Stimulated activated CD4-positive, alpha-beta T cell treated with anti-CD3 and anti-CD28 coated beads, TNF-alpha, amount 100 ng/mL, for 1 hour (primary cell): Measurements from ENCODE around the gene HPCAL1.

Experiments used
- DNase-seq, 3 donors: peaks; one replicate each; pipeline ENCODE4 v3.0.0-alpha.2; 2020; ENCODE audit warnings: low read depth in 3 of 3, low spot score in 1 of 3

HPCAL1 gene

DNA sequence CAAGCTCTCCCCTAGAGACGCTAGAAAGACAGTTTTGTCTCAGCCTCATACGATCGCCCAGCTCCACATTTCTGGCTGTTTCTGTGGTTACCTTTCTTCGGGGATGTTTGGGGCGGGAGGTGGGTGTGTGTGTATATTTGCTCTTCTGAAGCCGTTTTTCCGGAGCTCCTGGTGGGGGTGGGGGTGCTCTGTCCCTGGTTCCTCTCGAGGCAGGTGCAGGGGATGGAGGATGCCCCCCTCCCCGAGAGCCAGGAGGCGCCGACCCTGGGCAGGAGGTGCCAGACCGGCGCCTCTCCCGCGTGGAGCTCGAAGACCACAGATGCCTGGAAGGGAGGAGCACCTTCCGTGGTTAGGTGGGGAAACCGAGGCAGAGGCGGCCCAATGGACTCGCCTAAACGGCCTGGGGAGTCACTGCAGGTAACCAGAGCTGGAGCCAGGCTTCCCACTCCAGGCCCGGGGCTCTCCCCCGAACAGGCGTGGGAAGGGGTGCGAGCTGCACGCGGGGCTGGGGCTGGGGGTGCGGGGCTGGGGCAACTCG, 694 bp upstream of the HPCAL1 start:
- no peak for DNase-seq

DNA sequence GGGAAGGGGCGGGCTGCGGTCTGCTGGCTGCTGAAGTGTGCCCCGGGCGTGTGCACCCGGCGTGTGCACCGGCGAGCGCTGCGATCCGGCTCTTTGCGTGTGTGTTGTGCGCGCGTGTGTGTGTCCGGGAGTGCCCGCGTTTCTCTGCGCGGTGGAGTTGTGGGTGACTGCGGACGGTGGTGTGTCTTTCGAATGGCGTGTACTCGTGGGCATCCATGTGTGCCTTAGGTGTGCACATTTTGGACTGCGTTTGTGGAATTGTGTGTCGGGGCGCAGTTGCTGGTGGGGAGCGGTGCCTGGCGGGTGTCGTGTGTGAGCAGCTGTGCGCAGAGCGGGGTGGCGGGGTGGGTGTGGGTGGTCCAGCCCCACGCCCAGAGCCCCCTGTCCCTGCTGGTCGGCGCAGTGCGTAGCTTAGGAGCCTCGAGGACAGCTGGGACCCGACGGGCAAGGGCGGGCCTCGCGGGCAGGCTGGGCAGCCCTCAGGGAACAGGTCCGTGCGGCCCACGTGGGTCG, 533 bp downstream of the HPCAL1 start:
- no peak for DNase-seq

DNA sequence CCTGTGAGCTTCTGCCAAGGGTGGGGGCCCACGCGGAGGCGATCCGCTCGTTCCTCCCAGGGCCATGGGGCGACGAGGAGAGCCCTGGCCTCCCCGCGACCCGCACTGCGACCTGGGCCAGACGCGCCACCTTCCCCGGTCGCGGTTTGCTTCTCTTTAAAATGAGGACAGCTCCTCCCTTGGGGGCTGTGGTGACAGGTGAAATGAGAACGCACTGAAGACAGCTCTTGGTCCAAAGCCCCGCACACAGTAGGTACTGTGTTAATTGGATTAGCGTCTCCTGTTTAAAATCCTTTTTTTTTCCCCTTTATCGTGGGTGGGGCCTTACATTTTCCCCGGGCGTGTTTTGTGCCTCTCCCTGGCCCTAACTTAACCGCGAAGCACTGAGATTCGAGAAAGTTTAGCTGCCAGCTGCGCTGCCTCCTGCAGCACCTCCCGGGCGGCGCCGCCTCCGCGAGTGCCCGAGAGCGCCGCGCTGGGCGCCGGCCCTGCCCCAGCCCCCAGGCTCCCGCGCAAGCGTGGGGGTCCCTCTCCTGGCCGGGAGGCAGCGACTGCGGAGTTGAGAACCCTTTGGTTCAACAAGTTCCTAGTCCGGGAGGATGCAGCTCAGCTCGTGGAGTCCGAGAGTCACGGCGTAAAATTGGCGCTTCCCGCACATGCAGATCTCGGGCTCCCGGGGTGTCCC, 1.1 kb downstream of the HPCAL1 start:
- peak in 1 of 3 donors; percentile 29 for DNase-seq

DNA sequence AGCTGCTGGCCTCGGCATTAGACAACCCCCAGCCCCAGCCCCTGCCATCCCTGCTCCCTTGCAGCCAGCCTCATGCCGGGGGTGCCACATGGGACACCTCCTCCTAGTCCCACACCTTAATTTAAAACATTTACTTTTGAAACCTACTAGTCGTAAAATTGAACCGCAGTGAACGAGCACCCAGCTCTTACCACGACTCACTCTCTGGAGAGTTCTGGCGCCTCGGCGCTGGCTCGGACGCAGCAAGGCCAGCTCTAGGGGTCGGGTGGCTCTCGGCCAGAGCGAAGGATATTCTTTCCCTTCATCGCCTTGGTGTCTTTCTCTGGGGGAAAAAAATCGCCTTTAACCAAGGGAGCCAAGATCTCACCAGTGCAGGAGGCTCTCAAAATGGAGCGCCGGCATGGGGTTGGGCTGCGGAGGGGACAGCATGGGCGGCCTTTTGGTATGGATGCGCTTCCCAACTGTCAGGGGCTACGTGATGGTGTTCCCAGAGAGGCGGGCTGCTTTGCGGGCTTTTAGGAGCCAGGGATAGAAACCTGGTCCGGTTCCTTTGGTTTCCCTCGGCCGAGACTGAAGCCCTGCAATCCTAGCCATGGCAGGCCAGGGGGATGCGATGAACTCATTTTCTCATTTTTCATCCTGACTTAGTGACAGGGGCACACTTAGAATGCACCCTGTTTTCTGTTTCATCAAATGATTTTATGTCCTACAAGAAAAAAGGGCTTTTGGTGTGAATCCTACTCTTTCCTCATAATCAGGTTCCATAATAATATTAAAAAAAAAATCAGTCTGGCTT, 2.0 kb downstream of the HPCAL1 start:
- no peak for DNase-seq

DNA sequence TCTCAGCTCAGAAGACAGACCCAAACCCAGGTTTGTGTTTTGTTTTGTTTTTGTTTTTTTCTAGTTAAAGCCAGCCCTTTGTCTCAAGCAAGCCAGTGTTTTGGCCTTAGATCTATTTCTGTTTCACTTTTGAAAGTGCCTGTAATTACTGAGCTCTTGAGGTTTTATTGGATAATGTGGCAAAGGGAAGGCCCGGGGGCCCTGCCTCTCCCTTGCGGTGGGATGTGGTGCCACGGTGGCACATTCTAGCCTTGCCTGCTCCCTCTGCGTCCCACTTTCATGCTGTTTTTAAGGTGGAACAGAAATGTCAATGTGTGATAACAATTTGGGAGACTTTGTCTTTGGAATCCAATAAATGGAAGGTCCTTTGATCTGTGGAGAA, 2.5 kb downstream of the HPCAL1 start:
- no peak for DNase-seq

DNA sequence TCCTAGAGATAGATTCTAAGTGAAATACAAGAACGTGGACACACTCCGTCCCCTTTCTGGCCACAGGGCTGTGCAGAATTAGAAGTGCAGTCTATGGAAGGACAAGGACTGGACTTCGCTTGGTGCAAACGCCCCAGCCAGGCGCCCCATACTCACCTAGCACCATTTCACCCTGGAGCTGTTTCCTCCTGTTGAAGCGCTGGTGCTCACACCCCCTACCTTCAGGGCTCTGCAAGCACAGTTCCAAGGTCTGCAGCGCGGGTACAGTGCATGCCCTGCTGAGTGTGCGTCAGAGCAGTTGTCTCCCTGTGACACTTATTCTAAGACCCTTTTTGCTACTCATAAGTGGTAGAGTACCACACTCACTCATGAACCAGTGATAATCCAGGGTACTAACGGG, 3.0 kb downstream of the HPCAL1 start:
- DNase-seq = peak in 1 of 3 donors; percentile 23

DNA sequence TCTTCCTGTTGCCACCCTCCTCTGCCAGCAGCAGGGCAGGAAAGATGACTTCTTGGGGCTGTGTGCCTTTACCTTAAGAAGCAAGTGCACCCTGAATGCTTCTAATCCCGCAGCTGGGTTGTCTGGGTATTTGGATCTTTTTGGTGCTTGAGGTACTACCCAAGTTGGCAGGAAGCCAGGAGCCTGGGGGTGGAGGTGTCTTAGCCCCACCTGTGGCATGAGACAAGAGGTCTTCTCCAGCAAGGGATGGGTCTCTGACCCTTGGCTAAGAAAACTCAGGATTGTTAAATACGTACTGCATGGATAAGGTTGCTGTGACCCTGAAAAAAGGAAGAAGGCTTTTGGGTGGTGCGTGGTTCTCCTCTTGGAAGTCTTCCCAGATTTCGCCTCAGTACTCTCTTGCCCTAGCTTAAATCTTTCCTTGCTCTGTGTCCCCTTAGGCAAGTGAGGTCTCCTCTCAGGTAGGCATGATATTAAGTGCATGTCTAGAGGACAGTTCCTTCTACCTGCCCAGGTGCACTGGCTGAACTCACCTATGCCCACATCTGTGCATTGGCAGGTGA, 4.3 kb downstream of the HPCAL1 start:
- no peak for DNase-seq

DNA sequence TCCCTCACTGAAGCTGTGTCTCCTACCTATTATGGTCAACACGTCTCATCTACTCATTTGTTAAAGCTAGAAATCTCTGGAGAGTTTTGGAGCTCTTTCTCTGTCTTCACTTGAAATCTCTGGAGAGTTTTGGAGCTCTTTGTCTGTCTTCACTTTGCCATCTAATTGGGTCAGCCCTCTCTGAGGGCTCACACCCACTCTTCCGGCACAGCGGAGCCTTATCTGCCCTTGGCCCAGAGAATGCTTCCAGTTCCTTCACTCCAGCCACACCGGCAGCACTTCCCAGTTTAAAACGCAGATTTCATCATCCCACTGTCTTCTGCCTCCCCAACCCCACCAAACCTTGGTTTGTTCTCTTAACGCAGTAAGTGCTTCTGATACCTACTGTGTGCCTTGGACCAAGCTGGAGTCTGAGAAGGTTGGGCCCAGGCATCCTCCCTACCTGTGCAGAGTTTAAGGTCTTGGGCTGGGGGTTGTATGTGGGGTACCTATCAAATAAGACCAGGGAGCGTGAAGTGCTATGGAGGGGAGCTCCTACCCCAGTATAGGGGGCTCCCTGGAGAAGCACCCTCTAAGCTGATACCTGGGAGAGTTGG, 5.0 kb downstream of the HPCAL1 start:
- DNase-seq = no peak

DNA sequence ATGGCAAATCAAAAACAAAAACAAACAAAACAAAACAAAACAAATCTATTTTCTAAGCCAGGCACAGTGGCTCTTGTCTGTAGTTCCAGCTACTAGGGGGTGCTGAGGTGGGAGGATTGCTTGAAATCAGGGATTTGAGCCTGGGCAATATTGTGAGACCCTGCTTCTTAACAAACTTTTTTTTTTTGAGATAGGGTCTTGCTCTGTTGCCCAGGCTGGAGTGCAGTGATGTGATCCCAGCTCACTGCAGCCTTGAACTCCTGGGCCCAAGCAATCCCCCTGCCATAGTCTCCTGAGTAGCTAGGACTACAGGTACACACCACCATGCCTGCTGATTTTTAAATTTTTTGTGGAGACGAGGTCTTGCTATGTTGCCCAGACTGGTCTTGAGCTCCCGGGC, 6.2 kb downstream of the HPCAL1 start:
- DNase-seq = no peak

DNA sequence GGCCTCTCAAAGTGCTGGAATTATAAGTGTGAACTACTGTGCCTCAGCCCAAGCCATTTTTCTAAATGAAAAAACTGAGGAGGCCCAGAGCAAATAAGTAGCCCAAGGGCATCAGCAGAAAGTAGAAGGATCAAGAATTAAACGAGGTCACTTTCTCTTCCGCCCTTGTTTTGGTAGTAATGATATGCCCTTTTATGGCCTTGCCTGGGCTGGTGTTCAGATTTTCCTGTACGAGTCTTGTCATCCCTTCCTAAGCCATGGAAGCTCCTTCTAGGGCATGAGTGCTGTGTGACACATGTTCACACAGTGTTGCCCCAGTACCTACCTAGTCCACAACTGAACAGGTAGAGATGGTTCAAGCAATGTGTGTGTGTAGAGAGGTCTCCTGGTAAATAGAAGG, 6.6 kb downstream of the HPCAL1 start:
- DNase-seq = no peak

DNA sequence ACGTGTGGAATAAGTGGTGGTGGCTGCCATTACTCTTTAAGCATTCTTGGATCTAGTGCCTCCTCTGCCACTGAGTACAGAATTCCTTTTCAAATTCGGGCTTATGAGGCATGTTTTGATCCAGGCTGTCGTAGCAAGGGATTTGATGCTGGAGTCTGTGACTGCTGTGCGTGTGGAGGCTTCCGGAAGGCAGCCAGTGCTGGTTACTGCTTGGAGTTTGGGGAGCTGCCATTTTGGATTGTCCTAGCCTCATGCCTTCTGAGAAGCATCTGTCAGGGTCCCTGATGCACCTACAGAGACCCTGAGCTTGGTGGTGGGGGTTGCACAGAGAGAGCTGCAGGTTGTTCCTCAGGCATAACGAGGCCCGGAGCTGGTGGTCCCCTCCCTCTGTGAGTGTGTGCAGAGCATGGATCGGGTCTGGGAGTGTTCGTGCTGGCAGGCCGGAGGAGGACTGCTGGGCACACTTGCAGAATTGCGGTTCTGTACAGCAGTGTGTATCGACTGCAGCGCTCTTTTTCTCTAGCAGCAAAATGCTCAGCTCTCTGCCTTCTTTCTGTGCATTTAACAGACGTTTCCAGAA, 7.7 kb downstream of the HPCAL1 start:
- DNase-seq = no peak

DNA sequence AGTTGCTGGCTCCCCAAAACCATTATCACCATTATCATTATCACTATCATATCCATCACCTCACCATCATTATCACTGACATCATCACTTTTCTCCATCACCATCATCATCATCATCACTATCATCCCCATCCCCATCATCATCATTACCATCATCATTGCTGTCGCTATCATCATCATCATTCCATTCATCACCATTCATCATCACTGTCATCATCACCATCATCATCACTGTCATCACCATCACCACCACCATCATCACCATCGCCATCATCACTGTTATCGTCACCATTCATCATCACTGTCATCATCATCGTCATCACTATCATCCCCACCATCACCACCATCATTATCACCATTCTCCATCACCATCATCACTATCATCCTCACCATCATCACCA, 9.0 kb downstream of the HPCAL1 start:
- no peak for DNase-seq

DNA sequence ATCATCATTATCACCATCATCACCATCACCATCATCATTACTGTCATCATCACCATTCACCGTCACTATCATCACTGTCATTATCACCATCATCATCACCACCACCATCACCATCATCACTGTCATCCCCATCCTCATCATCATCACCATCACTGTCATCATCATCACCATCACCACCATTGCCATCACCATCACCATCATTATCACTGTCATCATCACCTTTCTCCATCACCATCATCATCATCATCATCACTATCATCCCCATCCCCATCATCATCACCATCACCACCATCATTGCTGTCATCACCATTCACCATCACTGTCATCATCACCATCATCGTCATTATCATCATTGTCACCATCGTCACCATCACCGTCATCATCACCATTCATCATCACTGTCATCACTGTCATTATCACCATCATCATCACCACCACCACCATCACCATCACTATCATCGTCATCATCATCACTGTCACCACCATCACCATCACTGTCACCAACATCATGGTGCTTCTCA, 9.8 kb downstream of the HPCAL1 start:
- no peak for DNase-seq

DNA sequence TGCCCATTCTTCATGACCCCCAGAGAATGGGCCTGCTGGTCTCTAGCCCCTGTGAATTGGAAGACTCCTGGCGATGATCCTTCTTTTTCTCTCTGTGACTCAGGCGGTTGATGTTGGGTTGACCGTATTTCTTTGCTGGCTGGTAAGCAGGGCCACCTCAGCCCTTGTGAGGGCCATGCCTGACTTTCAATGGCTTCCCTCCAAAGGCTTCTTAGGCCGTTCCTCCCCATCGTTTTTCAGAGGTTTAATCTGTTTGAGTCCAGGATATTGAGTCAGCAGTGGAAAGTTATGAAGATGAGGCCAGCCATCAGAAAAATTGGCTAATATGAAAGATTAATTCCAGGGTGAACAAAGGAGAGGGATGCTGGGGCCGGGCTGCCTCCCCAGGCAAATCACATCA, 13.6 kb downstream of the HPCAL1 start:
- no peak for DNase-seq

DNA sequence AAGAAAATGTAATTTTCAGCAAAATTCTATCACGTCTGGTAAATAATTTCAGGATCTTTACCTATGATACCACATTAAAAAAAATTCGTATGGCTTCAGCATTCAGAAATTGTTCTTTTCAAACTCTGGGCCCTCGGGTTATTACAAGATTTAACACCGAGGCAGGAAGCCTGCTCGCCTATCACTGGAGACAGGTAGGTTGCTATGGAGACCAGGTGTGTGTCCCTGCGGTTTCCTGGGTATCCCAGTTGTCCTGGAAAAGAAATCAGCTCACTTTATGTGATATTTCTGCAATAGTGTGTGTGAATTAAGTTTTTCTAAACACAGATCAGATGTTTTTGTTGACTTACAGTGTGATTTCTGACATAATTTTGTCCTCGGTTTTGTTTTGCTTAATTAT, 14.2 kb downstream of the HPCAL1 start:
- DNase-seq = no peak

DNA sequence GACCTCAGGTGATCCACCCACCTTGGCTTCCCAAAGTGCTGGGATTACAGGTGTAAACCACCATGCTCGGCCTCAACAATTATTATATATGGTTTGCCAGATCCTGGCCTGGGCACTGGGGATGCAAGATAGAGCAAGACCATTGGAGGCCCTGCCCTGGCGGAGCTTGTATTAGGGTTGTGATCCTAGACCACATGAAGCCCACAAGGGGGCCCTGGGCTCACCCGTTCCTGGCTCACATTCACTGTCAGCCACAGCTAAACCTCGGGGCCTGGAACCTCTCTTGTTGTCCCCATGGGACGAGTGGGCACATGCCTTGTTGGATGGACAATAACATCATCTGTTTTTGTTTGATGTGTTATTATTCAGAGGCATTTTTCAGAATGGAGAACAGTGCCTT, 14.9 kb downstream of the HPCAL1 start:
- no peak for DNase-seq

DNA sequence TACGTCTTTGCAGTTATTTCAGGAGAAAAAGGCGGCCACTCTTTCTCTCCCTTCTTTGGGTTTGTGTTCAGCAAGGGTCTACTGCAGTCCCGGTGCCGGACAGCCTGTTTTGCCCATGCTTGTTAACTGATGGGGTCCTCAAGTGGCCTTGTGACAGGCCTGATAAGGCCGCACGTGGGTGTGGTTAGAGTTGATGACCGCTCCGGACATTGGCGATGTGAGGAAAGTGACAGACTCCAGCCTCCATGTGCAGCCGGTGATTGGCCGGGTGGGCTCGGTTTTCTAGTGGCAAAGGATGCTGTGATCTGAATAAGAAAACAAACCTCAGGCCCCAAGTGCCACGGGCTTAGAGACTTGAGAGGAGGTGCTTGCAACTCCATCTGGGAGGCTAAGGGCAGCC, 15.6 kb downstream of the HPCAL1 start:
- DNase-seq = no peak

DNA sequence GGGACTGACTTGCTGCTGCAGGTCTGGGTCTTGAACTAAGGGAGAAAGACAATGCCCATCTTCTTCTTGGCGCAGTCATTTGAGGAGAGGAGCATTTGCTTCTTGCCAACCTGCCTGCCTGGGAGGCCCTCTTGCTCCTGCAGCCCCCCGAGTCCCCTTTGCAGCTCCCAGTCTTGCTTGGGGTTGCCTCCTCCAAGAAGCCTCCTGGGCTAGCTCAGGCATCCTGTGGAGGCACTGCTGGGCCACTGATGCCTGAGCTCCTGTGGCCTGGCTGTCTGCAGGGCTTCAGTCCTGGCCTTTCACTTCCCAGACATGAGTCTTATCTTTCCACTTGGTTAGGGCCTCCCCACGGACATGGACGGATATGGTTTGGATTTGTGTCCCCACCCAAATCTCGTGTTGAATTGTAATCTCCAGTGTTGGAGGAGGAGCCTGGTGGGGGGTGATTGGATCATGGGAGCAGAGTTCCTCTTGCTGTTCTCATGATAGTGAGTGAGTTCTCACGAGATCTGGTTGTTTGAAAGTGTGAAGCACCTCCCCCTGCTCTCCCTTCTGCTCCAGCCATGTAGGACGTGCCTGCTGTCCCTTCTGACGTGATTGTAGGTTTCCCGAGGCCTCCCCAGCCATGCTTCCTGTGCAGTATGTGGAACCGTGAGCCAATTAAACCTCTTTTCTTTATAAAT, 17.3 kb downstream of the HPCAL1 start:
- DNase-seq = no peak

DNA sequence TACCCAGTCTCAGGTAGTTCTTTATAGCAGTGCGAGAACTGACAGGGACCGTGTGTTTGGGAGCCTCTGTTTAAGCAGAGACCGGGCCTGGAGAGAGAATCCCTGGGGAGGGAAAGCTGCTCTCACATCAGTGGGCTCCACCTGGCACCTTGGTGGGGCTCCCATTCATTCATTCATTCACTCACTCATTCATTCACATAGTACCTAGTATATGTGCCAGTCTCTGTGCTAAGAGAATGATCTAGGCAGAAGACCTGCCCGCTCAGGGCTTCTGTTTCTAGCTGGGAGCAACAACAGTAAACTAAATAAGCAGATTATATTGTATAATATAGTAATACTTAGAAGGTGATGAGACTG, 17.8 kb downstream of the HPCAL1 start:
- DNase-seq = no peak

DNA sequence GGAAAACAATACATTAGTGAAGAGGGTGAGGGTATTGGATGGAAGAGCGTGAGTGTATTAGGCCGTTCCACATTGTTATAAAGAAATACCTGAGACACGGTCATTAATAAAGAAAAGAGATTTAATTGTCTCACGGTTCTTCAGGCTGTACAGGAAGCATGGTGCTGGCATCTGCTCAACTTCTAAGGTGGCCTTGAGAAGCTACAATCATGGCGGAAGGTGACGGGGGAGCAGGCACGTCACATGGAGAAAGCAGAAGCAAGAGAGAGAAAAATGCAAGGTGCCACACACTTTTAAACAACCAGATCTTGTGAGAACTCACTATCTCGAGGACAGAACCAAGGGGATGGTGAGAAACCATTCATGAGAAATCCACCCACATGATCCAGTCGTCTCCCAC, 18.2 kb downstream of the HPCAL1 start:
- DNase-seq = no peak

DNA sequence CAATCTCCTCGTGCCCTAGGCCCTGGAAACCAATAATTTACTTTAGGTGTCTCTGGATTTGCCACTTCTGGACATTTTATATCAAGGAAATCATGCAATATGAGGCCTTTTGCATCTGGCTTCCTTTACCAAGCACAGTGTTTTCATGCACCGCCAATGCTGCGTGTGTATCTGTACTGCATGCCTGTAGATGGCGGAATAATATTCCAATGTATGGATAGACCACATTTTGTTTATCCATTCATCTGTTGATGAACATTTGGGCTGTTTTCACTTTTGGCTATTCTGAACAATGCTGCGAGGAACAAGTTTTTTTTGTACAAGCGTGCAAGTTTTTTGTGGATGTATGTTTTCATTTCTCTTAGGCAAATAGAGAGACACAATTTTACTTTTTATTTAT, 18.9 kb downstream of the HPCAL1 start:
- no peak for DNase-seq
